SK-N-SH (cell line): Measurements from ENCODE around the gene PCNA. TPM values are rescaled to one million over a fixed set of nuclear protein-coding genes. Genes with fewer than 3 reads are reported as not detected.

Source experiments
- CTCF ChIA-PET: fragments of 300-600, 350-600 bp; formaldehyde crosslinking; extraction: SDS; loops from one replicate; lab custom pipeline; 2021; lab: Yijun Ruan, JAX
- POLR2A ChIA-PET: fragments of 350-600 bp; sonication (Branson Sonifier 250); formaldehyde crosslinking; extraction: SDS; loops from one replicate; lab custom pipeline; 2020; ENCODE audit warnings: antibody characterized with exemption, inconsistent platforms; lab: Yijun Ruan, JAX
- DNase-seq: peaks from one replicate; pipeline ENCODE4 v3.0.0; 2012
- H2AFZ ChIP-seq: fragments of 200-600 bp; sonication (generic); 2 replicates; pipeline ENCODE4 v1.8.1; 2016; ENCODE audit warnings: antibody characterized with exemption, mild to moderate bottlenecking, low read depth
- H3F3A ChIP-seq: fragments of 200-600 bp; sonication (generic); replicated peaks from 2 replicates; pipeline ENCODE3; 2016; ENCODE audit warnings: antibody characterized with exemption, mild to moderate bottlenecking; ENCODE audit not compliant: insufficient read depth
- H3K27ac ChIP-seq, 2 experiments: fragments of 200-500 bp in 1 of 2; fragments of 200-600 bp in 1 of 2; sonication (Bioruptor generic) in 1 of 2; sonication (generic), shearing (Covaris generic) in 1 of 2; 2 replicates each; pipeline versions ENCODE4 v1.5.1 to v1.6.1; 2014 to 2016; ENCODE audit warnings: low read depth in 2 of 2, inconsistent platforms in 1 of 2, low read length in 1 of 2, mild to moderate bottlenecking in 1 of 2, mixed read lengths in 1 of 2
- H3K27me3 ChIP-seq: fragments of 200-600 bp; sonication (generic), shearing (Covaris generic); 2 replicates; pipeline ENCODE4 v1.6.1; 2016; ENCODE audit warnings: mixed run types; ENCODE audit not compliant: insufficient read depth
- H3K36me3 ChIP-seq, 2 experiments: fragments of 200-500 bp in 1 of 2; fragments of 200-600 bp in 1 of 2; sonication (Bioruptor generic) in 1 of 2; sonication (generic) in 1 of 2; replicated peaks in 1 of 2; 2 replicates each; pipeline versions ENCODE3 to v1.5.1; 2014 to 2016; ENCODE audit warnings: low read length in 1 of 2, mild to moderate bottlenecking in 1 of 2; ENCODE audit not compliant: insufficient read depth in 2 of 2, control insufficient read depth in 1 of 2
- H3K4me1 ChIP-seq, 2 experiments: fragments of 200-500 bp in 1 of 2; fragments of 200-600 bp in 1 of 2; sonication (Bioruptor generic) in 1 of 2; sonication (generic), shearing (Covaris generic) in 1 of 2; 2 replicates each; pipeline versions ENCODE4 v1.5.1 to v1.6.1; 2014 to 2016; ENCODE audit warnings: low read depth in 1 of 2, low read length in 1 of 2, mixed run types in 1 of 2; ENCODE audit not compliant: insufficient read depth in 2 of 2, control insufficient read depth in 1 of 2
- H3K4me2 ChIP-seq: fragments of 200-600 bp; sonication (generic), shearing (Covaris generic); 2 replicates; pipeline ENCODE4 v1.6.1; 2017; ENCODE audit warnings: mixed run types
- H3K4me3 ChIP-seq, 2 experiments: fragments of 200-500 bp in 1 of 2; fragments of 200-600 bp in 1 of 2; sonication (Bioruptor generic) in 1 of 2; sonication (generic), shearing (Covaris generic) in 1 of 2; 2 replicates each; pipeline versions ENCODE4 v1.5.1 to v1.8.1; 2014 to 2016; ENCODE audit warnings: low read depth in 2 of 2, inconsistent platforms in 1 of 2, low read length in 1 of 2, mild to moderate bottlenecking in 1 of 2, mixed read lengths in 1 of 2, moderate library complexity in 1 of 2
- H3K79me2 ChIP-seq: fragments of 200-600 bp; sonication (generic); 2 replicates; pipeline ENCODE4 v1.8.1; 2017; ENCODE audit warnings: mild to moderate bottlenecking; ENCODE audit not compliant: insufficient read depth
- H3K9ac ChIP-seq: fragments of 200-600 bp; sonication (generic); 2 replicates; pipeline ENCODE4 v1.6.1; 2017; ENCODE audit warnings: mixed run types
- H3K9me2 ChIP-seq: fragments of 200-600 bp; sonication (generic); 2 replicates; pipeline ENCODE4 v1.6.1; 2017; ENCODE audit warnings: mixed run types
- H3K9me3 ChIP-seq: fragments of 200-600 bp; sonication (generic); 2 replicates; pipeline ENCODE4 v1.6.1; 2017; ENCODE audit warnings: mixed run types, mild to moderate bottlenecking, moderate library complexity
- H4K20me1 ChIP-seq: fragments of 200-600 bp; sonication (generic); 2 replicates; pipeline ENCODE4 v1.6.1; 2017; ENCODE audit warnings: mild to moderate bottlenecking, mixed run types; ENCODE audit not compliant: insufficient read depth
- CHD2 ChIP-seq: fragments of 150-350 bp; IDR thresholded peaks from 2 replicates; pipeline ENCODE4 v1.6.1; 2018; ENCODE audit warnings: low read length; ENCODE audit not compliant: partially characterized antibody
- CTCF ChIP-seq: fragments of 200-600 bp; sonication (generic); IDR thresholded peaks from 2 replicates; pipeline ENCODE4 v1.6.1; 2017; ENCODE audit warnings: antibody characterized with exemption, mild to moderate bottlenecking, moderate library complexity
- ELF1 ChIP-seq: IDR thresholded peaks from 2 replicates; pipeline ENCODE4 v1.4.0; 2012
- EZH2phosphoT487 ChIP-seq: fragments of 200-600 bp; sonication (generic); IDR thresholded peaks from 2 replicates; pipeline ENCODE4 v1.6.1; 2017; ENCODE audit warnings: low read depth, mixed run types, mild to moderate bottlenecking, antibody characterized with exemption, moderate library complexity, borderline replicate concordance
- FOSL2 ChIP-seq: IDR thresholded peaks from 2 replicates; pipeline ENCODE4 v1.4.0; 2012; ENCODE audit warnings: low read depth, mild to moderate bottlenecking, moderate library complexity, borderline replicate concordance
- FOXJ3 ChIP-seq: sonication (generic); formaldehyde crosslinking; IDR thresholded peaks from 2 replicates; pipeline ENCODE4 v1.5.1; 2020; ENCODE audit warnings: mild to moderate bottlenecking, missing genetic modification reagents
- FOXM1 ChIP-seq: IDR thresholded peaks from 2 replicates; pipeline ENCODE4 v1.4.0; 2012; ENCODE audit warnings: low read depth, mild to moderate bottlenecking
- GABPA ChIP-seq: IDR thresholded peaks from 2 replicates; pipeline ENCODE4 v1.4.0; 2012; ENCODE audit warnings: low read depth, mild to moderate bottlenecking
- MXI1 ChIP-seq: IDR thresholded peaks from 2 replicates; pipeline ENCODE4 v1.6.1; 2012; ENCODE audit warnings: mild to moderate bottlenecking, low read depth, low read length, improper control_type of control experiment
- NFIC ChIP-seq: IDR thresholded peaks from 2 replicates; pipeline ENCODE4 v1.4.0; 2012; ENCODE audit warnings: borderline replicate concordance
- NRF1 ChIP-seq: IDR thresholded peaks from 2 replicates; pipeline ENCODE4 v1.6.1; 2012; ENCODE audit warnings: low read depth, mild to moderate bottlenecking, low read length
- POLR2AphosphoS5 ChIP-seq: IDR thresholded peaks from 2 replicates; pipeline ENCODE4 v1.6.1; 2012; ENCODE audit warnings: low read depth, low read length
- RCOR1 ChIP-seq: fragments of 150-350 bp; IDR thresholded peaks from 2 replicates; pipeline ENCODE4 v1.6.1; 2017; ENCODE audit warnings: antibody characterized with exemption, low read length
- REST ChIP-seq: IDR thresholded peaks from 2 replicates; pipeline ENCODE4 v1.6.1; 2012; ENCODE audit warnings: mild to moderate bottlenecking, low read depth, low read length, moderate library complexity
- RXRA ChIP-seq: IDR thresholded peaks from 2 replicates; pipeline ENCODE4 v1.4.0; 2012; ENCODE audit warnings: low read depth, mild to moderate bottlenecking, borderline replicate concordance
- TCF12 ChIP-seq: IDR thresholded peaks from 2 replicates; pipeline ENCODE4 v1.4.0; 2012
- TEAD4 ChIP-seq: IDR thresholded peaks from 2 replicates; pipeline ENCODE4 v1.4.0; 2012; ENCODE audit warnings: mild to moderate bottlenecking, borderline replicate concordance; ENCODE audit not compliant: insufficient read depth
- USF2 ChIP-seq: fragments of 150-350 bp; IDR thresholded peaks from 2 replicates; pipeline ENCODE4 v1.6.1; 2017; ENCODE audit warnings: antibody characterized with exemption, low read length, low read depth, borderline replicate concordance
- YY1 ChIP-seq: IDR thresholded peaks from 2 replicates; pipeline ENCODE4 v1.4.0; 2012; ENCODE audit warnings: low read depth, mild to moderate bottlenecking
- ZBTB33 ChIP-seq: IDR thresholded peaks from 2 replicates; pipeline ENCODE4 v1.4.0; 2012; ENCODE audit warnings: low read depth, borderline replicate concordance
- WGBS: methylation state at CpG from one replicate; pipeline ENCODE4 v1.1.6; 2017; ENCODE audit warnings: low lambda C conversion rate; 5-methylcytosine and 5-hydroxymethylcytosine counted together
- polyA plus RNA-seq, 3 experiments: library from polyadenylated mRNA; depleted of rRNA; stranded (reverse); fragments of >200 nt; gene quantifications; 2 replicates each; pipeline ENCODE4 v1.2.3, GENCODE V29; 2012

The PCNA gene
- polyA plus RNA-seq, 1 of the 3 experiments (the other 2 are of a cell fraction), result 185 TPM

- ChIA-PET POLR2A (no interaction called here), CTCF (no interaction called here)
- Histone ChIP-seq H3K9me3 (no peaks in the 10 kb centered on the region), H4K20me1 (peaks cover 22% of the 10 kb centered on the region; the same call in 1 of the 2 replicates), H3K4me3 (no peak overlapping the region), H3F3A (no peaks in the 10 kb centered on the region), H3K36me3 (no peaks in the 10 kb centered on the region), H3K9ac (no peak overlapping the region), H3K27ac (no peak overlapping the region), H3K4me2 (no peak overlapping the region), H2AFZ (no peak overlapping the region), H3K27me3 (no peaks in the 10 kb centered on the region), H3K9me2 (no peaks in the 10 kb centered on the region)
- no peak for DNase-seq
- whole genome bisulfite sequencing, result 95% methylated on average over 6 of the region's 6 CpGs
- no peak for TF ChIP-seq RCOR1
- TF ChIP-seq GABPA, result no peak
- TF ChIP-seq TCF12, result no peak
- TF ChIP-seq FOXJ3 (CRISPR knock-in tag), result no peak
- no peak for TF ChIP-seq RXRA
- TF ChIP-seq EZH2phosphoT487, result no peak
- TF ChIP-seq MXI1, result no peak
- TF ChIP-seq FOXM1, result no peak
- no peak for TF ChIP-seq NRF1
- no peak for TF ChIP-seq REST
- TF ChIP-seq POLR2AphosphoS5, result no peak
- TF ChIP-seq CHD2, result no peak
- no peak for TF ChIP-seq TEAD4
- TF ChIP-seq FOSL2, result no peak
- no peak for TF ChIP-seq ELF1
- TF ChIP-seq, all 33 proteins: peak for 0
- H3K79me2 ChIP-seq, result peaks cover 64% of the 10 kb centered on the region
- peaks cover 1 to 6% of the 10 kb centered on the region in 2 experiments; a peak in 2 of 4 replicates for H3K4me1 ChIP-seq
Observed at GRCh38 chr20:5161536-5162164, 41.9 kb upstream of the PCNA start.

- Histone ChIP-seq H3K4me3 (no peak overlapping the region), H3K27ac (no peak overlapping the region), H3K36me3 (no peaks in the 10 kb centered on the region), H3K4me2 (no peak overlapping the region), H3K9me2 (no peaks in the 10 kb centered on the region), H3F3A (no peaks in the 10 kb centered on the region), H3K79me2 (peaks cover 72% of the 10 kb centered on the region), H3K4me1 (peaks cover 6 to 7% of the 10 kb centered on the region in 2 experiments; a peak in 2 of 4 replicates), H3K9me3 (no peaks in the 10 kb centered on the region), H4K20me1 (peaks cover 22% of the 10 kb centered on the region; the same call in 1 of the 2 replicates), H3K9ac (no peak overlapping the region), H2AFZ (no peak overlapping the region), H3K27me3 (no peaks in the 10 kb centered on the region)
- ChIA-PET CTCF (interaction anchor here (1.0 kb wide), 1 partner anchor 31 kb away, joined by 3 read pairs; no protein-coding TSS in a partner anchor), POLR2A (no interaction called here)
- no peak for DNase-seq
- TF ChIP-seq RXRA (no peak), USF2 (no peak), NFIC (no peak), YY1 (no peak), ZBTB33 (no peak), POLR2AphosphoS5 (no peak), CHD2 (no peak), CTCF (no peak), FOXJ3 (CRISPR knock-in tag) (no peak)
Observed at GRCh38 chr20:5160882-5161281, 41.1 kb upstream of the PCNA start.
